NCI-H526 treated with DMSO at 0.1 percent for 48 hours (cell line): ENCODE results near the gene PDXDC1.
"Not testable (repeated sequence)": the region's sequence is repeated elsewhere in the genome, so short reads cannot be mapped to it uniquely, and the experiment has no call there.

Source experiments
- DNase-seq: peaks from one replicate; lab custom pipeline; 2025; lab: John Stamatoyannopoulos, UW

PDXDC1 gene

GRCh38 chr16:14974656-14975417 is at the start of gene PDXDC1:
Gene PDXDC1 (plus strand): TSS chr16:14975026. CDS start chr16:14975200, 174 bp downstream.
- DNase-seq, result peak; percentile 98

- not testable (repeated sequence) for DNase-seq
These were observed 46.6 kb upstream of the PDXDC1 start for GRCh38 chr16:14928064-14928714.

DNA sequence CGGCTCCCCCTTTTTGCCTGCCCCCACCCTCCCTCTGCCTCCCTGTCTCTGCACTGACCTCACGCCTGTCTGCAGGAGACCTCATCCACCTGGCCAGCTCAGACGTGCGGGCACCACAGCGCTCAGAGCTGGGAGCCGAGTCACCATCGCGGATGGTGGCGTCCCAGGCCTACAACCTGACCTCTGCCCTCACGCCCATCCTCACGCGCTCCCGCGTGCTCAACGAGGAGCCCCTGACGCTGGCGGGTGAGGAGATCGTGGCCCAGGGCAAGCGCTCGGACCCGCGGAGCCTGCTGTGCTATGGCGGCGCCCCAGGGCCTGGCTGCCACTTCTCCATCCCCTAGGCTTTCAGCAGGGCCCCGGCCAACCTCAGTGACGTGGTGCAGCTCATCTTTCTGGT is 45.6 kb upstream of the PDXDC1 start:
- DNase-seq, result not testable (repeated sequence)

GRCh38 chr16:14930246-14930645 is 44.6 kb upstream of the PDXDC1 start:
- DNase-seq, result not testable (repeated sequence)

GRCh38 chr16:14930971-14931370 is 43.9 kb upstream of the PDXDC1 start:
- not testable (repeated sequence) for DNase-seq

DNA sequence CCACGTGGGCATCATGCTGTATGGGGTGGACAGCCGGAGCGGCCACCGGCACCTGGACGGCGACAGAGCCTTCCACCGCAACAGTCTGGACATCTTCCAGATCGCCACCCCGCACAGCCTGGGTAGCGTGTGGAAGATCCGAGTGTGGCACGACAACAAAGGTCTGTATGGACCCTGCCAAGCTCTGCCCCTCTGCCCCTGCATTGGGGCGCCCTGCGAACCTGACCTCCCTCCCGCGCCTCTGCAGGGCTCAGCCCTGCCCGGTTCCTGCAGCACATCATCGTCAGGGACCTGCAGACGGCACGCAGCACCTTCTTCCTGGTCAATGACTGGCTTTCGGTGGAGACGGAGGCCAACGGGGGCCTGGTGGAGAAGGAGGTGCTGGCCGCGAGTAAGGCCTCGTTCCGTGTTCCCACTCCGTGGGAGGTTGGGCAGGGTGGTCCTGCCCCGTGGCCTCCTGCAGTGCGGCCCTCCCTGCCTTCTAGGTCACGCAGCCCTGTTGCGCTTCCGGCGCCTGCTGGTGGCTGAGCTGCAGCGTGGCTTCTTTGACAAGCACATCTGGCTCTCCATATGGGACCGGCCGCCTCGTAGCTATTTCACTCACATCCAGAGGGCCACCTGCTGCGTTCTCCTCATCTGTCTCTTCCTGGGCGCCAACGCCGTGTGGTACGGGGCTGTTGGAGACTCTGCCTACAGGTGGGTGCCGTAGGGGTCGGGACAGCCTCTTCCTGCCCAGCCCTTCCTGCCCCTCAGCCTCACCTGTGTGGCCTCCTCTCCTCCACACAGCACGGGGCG is 42.0 kb upstream of the PDXDC1 start:
- not testable (repeated sequence) for DNase-seq

DNA sequence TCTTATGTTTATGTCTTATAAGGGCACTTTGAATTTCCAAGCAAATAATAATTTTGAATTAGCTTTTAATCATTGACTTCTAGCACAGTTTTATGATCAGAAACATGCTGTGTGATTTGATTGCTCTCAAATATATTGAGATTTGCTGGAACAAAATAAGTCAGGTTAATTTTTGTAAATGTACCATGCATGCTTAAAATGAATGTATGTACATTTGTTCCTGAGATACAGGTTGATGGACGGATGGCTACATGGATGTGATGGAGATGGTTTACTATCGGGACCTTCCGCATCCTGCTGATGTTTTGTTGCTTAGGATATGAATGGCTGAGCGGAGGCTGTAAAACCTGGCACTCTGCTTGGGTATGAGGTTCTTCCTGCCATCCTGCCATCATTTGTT is 37.7 kb upstream of the PDXDC1 start, which contains the start of gene NPIPA1:
TSS of gene NPIPA1 (plus strand) at position 301 of the 400 bp plus-strand sequence. CDS start at position 301, 0 bp downstream.
- DNase-seq, result not testable (repeated sequence)

DNA sequence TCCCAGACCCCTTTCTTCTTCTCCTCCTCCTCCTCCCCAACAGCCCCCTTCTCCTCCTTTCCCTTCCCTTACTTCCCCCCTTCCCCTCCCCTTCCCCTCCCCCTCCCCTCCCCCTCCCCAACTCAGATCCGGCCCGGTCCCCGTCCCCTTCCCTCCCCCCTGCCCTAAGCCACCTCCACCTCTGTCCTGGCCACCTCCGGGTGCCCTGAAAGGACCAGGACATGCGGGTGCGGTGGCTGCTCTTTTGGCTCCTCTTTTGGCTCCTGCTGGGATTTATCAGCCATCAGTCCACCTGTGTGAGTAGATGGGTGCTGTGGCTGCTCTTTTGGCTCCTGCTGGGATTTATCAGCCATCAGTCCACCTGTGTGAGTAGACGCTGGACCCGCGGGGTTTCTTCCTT is 36.8 kb upstream of the PDXDC1 start:
- not testable (repeated sequence) for DNase-seq

DNA sequence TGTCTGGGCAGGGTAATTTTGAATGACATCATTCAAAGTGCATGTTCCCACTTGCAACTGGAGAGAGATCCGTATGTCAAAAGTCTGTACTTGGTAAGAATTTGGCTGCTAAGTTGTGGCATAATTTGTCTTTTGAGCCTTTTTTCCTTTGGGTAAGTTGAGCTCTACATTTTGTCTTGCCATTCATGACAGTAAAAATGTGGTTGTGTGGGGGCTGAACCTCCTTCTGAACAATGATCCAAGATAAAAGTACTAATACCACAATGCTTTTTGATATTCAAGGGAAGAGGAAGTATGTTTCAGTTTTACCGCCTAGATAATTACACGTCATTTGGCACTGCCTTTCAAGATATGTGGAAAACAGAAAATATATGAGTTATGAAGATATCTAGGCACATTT is 32.1 kb upstream of the PDXDC1 start:
- not testable (repeated sequence) for DNase-seq

DNA sequence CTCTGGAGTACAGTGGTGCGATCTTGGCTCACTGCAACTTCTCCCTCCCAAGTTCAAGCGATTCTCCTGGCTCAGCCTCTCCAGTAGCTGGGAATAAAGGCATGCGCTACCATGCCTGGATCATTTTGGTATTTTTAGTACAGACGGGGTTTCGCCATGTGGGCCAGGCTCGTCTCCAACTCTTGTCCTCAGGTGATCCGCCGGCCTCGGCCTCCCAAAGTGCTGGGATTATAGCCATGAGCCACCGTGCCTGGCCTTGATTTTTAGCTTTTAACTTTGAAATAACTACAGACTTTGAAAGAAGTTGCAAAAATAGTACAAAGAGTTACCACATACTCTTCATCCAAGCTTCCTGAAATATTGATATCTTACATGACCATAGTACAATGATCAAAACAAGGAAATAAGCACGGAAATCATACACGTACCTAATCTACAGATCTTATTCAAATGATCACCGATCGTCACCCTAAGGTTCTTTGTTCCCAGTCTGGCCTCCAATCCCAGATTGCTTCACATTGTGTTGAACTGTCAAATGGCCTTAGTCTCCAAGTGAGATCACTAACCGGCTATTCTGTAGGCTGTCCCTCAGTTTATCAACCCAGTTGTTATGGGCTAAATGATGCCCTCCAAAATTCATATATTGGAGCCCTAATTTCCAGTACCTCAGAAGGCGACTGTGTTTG is 19.1 kb upstream of the PDXDC1 start:
- no peak for DNase-seq

DNA sequence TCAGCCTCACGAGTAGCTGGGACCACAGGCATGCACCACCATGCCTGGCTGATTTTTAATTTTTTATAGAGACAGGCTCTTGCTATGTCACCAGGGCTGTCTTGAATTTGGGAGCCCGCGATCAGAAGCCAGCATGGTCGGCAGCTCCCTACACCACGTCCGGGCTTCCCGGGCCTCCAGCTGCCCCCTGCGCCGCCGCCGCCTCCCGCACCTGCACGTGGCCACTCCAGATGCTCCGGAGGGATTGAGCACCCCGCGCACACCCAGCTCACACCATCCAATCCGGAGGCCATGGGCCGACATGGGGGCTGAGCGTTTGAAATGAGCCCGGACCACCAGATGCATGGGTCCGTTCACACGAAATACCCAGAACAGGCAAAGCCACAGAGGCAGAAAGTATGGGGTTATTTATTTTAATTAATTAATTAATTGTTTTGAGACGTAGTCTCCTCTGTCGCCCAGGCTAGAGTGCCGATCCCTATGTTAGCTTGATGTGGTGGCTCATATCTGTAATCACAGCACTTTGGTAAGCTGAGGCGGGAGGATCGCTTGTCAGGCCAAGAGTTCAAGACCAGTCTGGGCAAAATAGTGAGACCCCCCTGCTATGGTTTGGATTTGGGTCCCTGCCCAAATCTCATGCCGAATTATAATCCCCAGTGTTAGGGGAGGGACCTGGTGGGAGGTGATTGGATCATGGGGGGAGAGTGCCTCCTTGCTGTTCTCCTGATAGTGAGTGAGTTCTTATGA is 17.1 kb upstream of the PDXDC1 start:
- no peak for DNase-seq

GRCh38 chr16:14958323-14958600 is 16.6 kb upstream of the PDXDC1 start:
- no peak for DNase-seq

DNA sequence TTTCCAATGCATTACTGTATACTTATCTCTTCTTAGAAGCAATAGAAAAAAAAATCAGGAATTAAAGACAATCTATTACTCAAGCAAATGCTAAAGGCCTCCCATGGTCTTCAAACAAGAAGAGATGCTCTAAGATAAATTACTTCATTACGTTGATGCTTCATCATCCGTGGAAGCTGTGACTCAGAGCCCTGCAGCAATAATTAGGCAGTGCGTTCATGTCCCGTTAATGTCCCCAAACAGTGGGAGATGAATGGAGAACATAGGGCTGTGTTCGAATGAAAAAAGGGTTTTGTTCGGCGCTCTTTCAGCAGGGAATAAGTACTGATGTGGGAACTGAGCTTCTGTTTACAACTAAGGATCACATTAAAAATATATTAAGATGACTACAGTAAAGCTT is 15.9 kb upstream of the PDXDC1 start:
- DNase-seq, result no peak

GRCh38 chr16:14961405-14962186 is 13.2 kb upstream of the PDXDC1 start:
- no peak for DNase-seq

- DNase-seq, result no peak
These were observed 11.3 kb upstream of the PDXDC1 start for GRCh38 chr16:14963281-14964173.

DNA sequence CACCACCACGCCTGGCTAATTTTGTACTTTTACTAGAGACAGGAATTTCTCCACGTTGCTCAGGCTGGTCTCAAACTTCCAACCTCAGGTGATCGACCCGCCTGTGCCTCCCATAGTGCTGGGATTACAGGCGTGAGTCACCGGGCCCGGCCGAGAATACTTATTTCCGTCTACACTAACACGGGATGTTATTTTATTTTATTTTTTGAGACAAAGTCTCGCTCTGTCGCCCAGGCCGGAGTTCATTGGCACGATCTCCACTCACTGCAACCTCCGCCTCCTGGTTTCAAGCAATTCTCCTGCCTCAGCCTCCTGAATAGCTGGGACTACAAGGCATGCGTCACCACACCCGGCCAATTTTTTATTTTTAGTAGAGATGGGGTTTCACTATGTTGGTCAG is 9.5 kb upstream of the PDXDC1 start:
- DNase-seq, result no peak

DNA sequence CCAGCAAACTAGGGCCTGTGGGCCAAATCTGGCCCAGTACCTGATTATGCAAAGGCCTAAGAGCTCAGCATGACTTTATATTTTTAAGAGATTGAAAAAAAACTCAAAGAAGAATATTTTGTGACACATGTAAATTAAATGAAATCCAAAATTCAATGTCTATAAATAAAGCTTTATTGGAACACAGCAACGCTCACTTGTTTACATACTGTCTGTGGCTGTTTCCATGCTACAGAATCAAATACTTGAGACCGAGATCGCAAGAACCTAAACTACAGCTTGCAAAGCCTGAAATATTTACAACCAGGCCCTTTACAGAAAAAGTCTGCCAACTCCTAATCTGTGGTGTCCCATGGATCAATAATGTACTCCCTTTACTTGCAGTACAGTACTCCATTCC is 5.0 kb upstream of the PDXDC1 start:
- DNase-seq, result not testable (repeated sequence)

- not testable (repeated sequence) for DNase-seq
These were observed 3.1 kb upstream of the PDXDC1 start for GRCh38 chr16:14971621-14972228.

- DNase-seq, result not testable (repeated sequence)
These were observed 972 bp upstream of the PDXDC1 start for GRCh38 chr16:14973785-14974322.
